PC-9 (cell line): Measurements from ENCODE around the gene UBR1. TPM values are rescaled to one million over a fixed set of nuclear protein-coding genes. Genes with fewer than 3 reads are reported as not detected.

Experiments
- BruUV-seq: library from RNA; stranded (reverse); fragments of 400-500 nt; replicated peaks from 2 replicates; lab custom pipeline; 2021; lab: Mats Ljungman, UMichigan
- CTCF ChIA-PET: fragments of 300-600 bp; sonication (Branson Sonifier 250); formaldehyde crosslinking; loops from one replicate; lab custom pipeline; 2022; ENCODE audit warnings: antibody characterized with exemption; lab: Charles Lee
- POLR2A ChIA-PET: fragments of 300-600 bp; sonication (Branson Sonifier 250); formaldehyde crosslinking; loops from one replicate; lab custom pipeline; 2022; ENCODE audit warnings: antibody characterized with exemption; ENCODE audit not compliant: unreplicated experiment; lab: Charles Lee
- DNase-seq, 2 experiments: peaks; one replicate each; pipeline versions ENCODE4 v3.0.0 to v3.0.0-alpha.2; 2015 to 2022; ENCODE audit warnings: mixed read lengths in 1 of 2
- H2AFZ ChIP-seq: fragments of 200-600 bp; sonication (generic); 2 replicates; pipeline ENCODE4 v1.8.1; 2017; ENCODE audit warnings: antibody characterized with exemption
- H3F3A ChIP-seq: fragments of 200-600 bp; sonication (generic); 2 replicates; pipeline ENCODE4 v1.8.1; 2017; ENCODE audit warnings: antibody characterized with exemption, mild to moderate bottlenecking, low read depth; ENCODE audit not compliant: insufficient read depth
- H3K27ac ChIP-seq: fragments of 200-600 bp; sonication (generic); 2 replicates; pipeline ENCODE4 v1.6.1; 2016; ENCODE audit warnings: mixed run types
- H3K27me3 ChIP-seq: fragments of 200-600 bp; sonication (generic); 2 replicates; pipeline ENCODE4 v1.6.1; 2016; ENCODE audit warnings: low read depth, mixed run types; ENCODE audit not compliant: insufficient read depth
- H3K36me3 ChIP-seq: fragments of 200-600 bp; sonication (generic); 2 replicates; pipeline ENCODE4 v1.6.1; 2016; ENCODE audit warnings: low read depth, mixed run types
- H3K4me1 ChIP-seq: fragments of 200-600 bp; sonication (generic); replicated peaks from 2 replicates; pipeline ENCODE4 v1.6.1; 2016; ENCODE audit warnings: mixed run types; ENCODE audit not compliant: insufficient read depth
- H3K4me2 ChIP-seq: fragments of 200-600 bp; sonication (generic); 2 replicates; pipeline ENCODE4 v1.6.1; 2017; ENCODE audit warnings: mixed run types
- H3K4me3 ChIP-seq: fragments of 200-600 bp; sonication (generic); 2 replicates; pipeline ENCODE4 v1.6.1; 2016; ENCODE audit warnings: mixed run types
- H3K79me2 ChIP-seq: fragments of 200-600 bp; sonication (generic); 2 replicates; pipeline ENCODE4 v1.6.1; 2017; ENCODE audit warnings: low read depth, mixed run types
- H3K9me2 ChIP-seq: fragments of 200-600 bp; sonication (generic); 2 replicates; pipeline ENCODE4 v1.8.1; 2017; ENCODE audit warnings: mild to moderate bottlenecking; ENCODE audit not compliant: insufficient read depth
- H3K9me3 ChIP-seq: fragments of 200-600 bp; sonication (generic); 2 replicates; pipeline ENCODE4 v1.8.1; 2016; ENCODE audit warnings: low read depth; ENCODE audit not compliant: insufficient read depth
- H4K20me1 ChIP-seq: fragments of 200-600 bp; sonication (generic); 2 replicates; pipeline ENCODE4 v1.8.1; 2017; ENCODE audit not compliant: insufficient read depth
- EZH2 ChIP-seq: fragments of 200-600 bp; sonication (generic); IDR thresholded peaks from 2 replicates; pipeline ENCODE4 v1.8.0; 2017; ENCODE audit warnings: antibody characterized with exemption, low read depth
- intact Hi-C: fragments of 100-400 bp; cut with micrococcal nuclease; formaldehyde crosslinking; loops from one replicate; pipeline ENCODE4 v1.10.0; 2022; ENCODE audit not compliant: unreplicated experiment
- total RNA-seq: library from RNA; stranded (reverse); gene quantifications from 2 replicates; pipeline ENCODE4 v1.2.3, GENCODE V29; 2021
- TF ChIP-seq, protein P1 (sequence below): fragments of 200-600 bp; sonication (generic); conservative IDR thresholded peaks from 2 replicates; pipeline ENCODE4 v1.6.1; 2017; ENCODE audit warnings: mixed run types, antibody characterized with exemption, mild to moderate bottlenecking, moderate library complexity

Gene UBR1
- total RNA-seq, 1 experiment from 2014 or later, result 17.1 TPM

DNA sequence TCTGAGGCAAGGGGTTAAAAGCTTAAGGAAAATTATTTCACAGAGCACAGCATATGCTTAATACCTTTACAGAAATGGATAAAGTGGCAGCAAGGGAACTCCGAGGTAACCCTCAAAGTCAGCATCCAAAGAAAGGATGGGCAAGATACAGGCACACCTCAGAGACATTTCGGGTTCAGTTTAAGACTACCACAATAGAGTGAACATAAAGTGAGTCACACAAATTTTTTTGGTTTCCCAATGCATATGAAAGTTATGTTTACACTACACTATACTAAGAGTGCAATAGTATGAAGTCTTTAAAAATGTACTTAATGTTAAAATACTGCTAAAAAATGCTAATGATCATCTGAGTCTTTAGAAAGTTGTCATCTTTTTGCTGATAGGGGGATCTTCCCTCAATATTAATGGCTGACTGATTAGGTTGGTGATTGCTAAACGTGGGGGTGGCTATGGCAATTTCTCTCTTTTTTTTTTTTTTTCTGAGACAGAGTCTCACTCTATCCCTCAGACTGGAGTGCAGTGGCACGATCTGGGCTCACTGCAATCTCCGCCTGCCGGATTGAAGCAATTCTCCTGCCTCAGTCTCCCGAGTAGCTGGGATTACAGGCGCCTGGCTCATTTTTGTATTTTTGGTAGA lies 10.0 kb downstream of the UBR1 start:
- no peak overlapping the region for H3K4me3 ChIP-seq
- H3K9me3 ChIP-seq, result no peaks in the 10 kb centered on the region
- no TSS peak for BruUV-seq
- H3K27ac ChIP-seq, result no peak overlapping the region
- ChIA-PET POLR2A (no interaction called here), CTCF (interaction anchor here (0.6 kb wide), 3 partner anchors 93 to 1098 kb away, joined by 3 to 11 read pairs (median 3); no protein-coding TSS in a partner anchor)
- DNase-seq, result no peak
- no peaks in the 10 kb centered on the region; the same call in 1 of the 2 replicates for H4K20me1 ChIP-seq
- no peaks in the 10 kb centered on the region for H3K9me2 ChIP-seq
- no peaks in the 10 kb centered on the region for H3K36me3 ChIP-seq
- intact Hi-C loops, result no loop called here
- H3K4me1 ChIP-seq, result no peaks in the 10 kb centered on the region
- no peaks in the 10 kb centered on the region for H3K27me3 ChIP-seq
- H3K79me2 ChIP-seq, result no peaks in the 10 kb centered on the region
- H3K4me2 ChIP-seq, result no peak overlapping the region
- no peaks in the 10 kb centered on the region for H3F3A ChIP-seq
- H2AFZ ChIP-seq, result no peak overlapping the region
- TF ChIP-seq EZH2, result no peak
- TF ChIP-seq, protein P1, sequence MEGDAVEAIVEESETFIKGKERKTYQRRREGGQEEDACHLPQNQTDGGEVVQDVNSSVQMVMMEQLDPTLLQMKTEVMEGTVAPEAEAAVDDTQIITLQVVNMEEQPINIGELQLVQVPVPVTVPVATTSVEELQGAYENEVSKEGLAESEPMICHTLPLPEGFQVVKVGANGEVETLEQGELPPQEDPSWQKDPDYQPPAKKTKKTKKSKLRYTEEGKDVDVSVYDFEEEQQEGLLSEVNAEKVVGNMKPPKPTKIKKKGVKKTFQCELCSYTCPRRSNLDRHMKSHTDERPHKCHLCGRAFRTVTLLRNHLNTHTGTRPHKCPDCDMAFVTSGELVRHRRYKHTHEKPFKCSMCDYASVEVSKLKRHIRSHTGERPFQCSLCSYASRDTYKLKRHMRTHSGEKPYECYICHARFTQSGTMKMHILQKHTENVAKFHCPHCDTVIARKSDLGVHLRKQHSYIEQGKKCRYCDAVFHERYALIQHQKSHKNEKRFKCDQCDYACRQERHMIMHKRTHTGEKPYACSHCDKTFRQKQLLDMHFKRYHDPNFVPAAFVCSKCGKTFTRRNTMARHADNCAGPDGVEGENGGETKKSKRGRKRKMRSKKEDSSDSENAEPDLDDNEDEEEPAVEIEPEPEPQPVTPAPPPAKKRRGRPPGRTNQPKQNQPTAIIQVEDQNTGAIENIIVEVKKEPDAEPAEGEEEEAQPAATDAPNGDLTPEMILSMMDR, result no peak

DNA sequence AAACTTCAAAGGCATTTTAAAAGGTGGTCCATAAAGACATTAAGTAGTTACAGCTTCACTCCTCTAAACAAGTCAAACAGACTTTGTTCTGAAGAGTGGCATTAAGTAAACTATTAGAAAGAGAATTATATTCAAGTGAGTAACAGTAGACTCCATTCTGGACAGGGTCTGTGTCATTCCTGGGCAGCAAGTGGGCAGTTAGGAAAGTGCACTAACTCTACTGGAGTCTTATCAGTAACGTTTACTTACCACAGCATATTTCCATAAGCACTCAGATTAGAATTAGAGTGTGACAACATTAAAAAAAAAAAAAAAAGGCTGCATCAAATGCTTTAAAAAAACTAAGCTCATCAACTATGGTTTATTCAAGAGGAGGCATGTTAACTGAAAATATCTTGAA lies 10.6 kb downstream of the UBR1 start:
- no TSS peak for BruUV-seq
- no peak for DNase-seq
- H3K27ac ChIP-seq, result no peak overlapping the region
- no peak overlapping the region for H3K4me2 ChIP-seq
- no peaks in the 10 kb centered on the region for H3K9me2 ChIP-seq
- H3K4me1 ChIP-seq, result no peaks in the 10 kb centered on the region
- H3K79me2 ChIP-seq, result no peaks in the 10 kb centered on the region
- no peaks in the 10 kb centered on the region for H3K9me3 ChIP-seq
- ChIA-PET POLR2A (no interaction called here), CTCF (interaction anchor here (0.6 kb wide), 3 partner anchors 94 to 1099 kb away, joined by 3 to 11 read pairs (median 3); no protein-coding TSS in a partner anchor)
- no peaks in the 10 kb centered on the region for H3K36me3 ChIP-seq
- H3K4me3 ChIP-seq, result no peak overlapping the region
- intact Hi-C loops, result no loop called here
- no peak overlapping the region for H2AFZ ChIP-seq
- H4K20me1 ChIP-seq, result no peaks in the 10 kb centered on the region; the same call in 1 of the 2 replicates
- no peaks in the 10 kb centered on the region for H3K27me3 ChIP-seq
- TF ChIP-seq, protein P1, result no peak
- no peak for TF ChIP-seq EZH2
- H3F3A ChIP-seq, result no peaks in the 10 kb centered on the region

DNA sequence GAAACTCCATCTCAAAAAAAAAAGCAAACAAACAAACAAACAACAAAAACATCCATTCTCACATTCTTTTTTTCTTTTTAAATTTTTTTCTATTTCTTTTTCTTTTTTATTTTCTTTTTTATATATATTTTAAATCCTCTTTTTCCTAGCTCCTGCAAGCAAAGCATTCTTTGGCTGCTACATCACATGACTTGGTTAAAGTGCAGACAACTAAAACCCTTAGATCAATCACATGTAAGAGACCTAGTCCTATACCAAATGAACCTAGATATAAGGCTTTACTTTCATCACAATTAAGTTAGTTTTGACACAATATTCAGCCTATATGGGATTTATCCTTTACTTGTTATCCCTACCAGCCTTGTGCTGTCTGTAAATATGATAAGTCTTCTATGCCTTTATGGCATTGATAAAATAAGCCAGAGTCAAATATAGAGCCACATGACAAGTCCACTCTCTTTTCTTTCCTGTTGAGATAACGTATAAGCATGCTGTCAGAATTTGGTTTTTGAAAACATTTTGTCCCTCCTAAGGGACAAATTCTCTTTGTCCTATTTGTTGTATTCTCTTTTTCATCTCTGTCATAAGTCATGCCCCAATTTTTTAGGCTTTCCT lies 11.3 kb downstream of the UBR1 start:
- H3K27me3 ChIP-seq, result no peaks in the 10 kb centered on the region
- no peak overlapping the region for H3K4me3 ChIP-seq
- H3K4me2 ChIP-seq, result no peak overlapping the region
- no peaks in the 10 kb centered on the region; the same call in 1 of the 2 replicates for H4K20me1 ChIP-seq
- H3K9me2 ChIP-seq, result no peaks in the 10 kb centered on the region
- TF ChIP-seq EZH2, result no peak
- TF ChIP-seq, protein P1, result no peak
- H3K79me2 ChIP-seq, result no peaks in the 10 kb centered on the region
- intact Hi-C loops, result no loop called here
- CTCF ChIA-PET, result interaction anchor here (0.7 kb wide), 1 partner anchor 178 kb away, joined by 6 read pairs; no protein-coding TSS in a partner anchor
- H3K4me1 ChIP-seq, result no peaks in the 10 kb centered on the region
- H3F3A ChIP-seq, result no peaks in the 10 kb centered on the region
- H3K36me3 ChIP-seq, result no peaks in the 10 kb centered on the region
- H3K27ac ChIP-seq, result no peak overlapping the region
- DNase-seq, result no peak
- no TSS peak for BruUV-seq
- H3K9me3 ChIP-seq, result no peaks in the 10 kb centered on the region
- H2AFZ ChIP-seq, result no peak overlapping the region
- POLR2A ChIA-PET, result no interaction called here
